Activated T-helper 2 cell treated with anti-CD3 and anti-CD28 coated beads, Interferon-gamma antibody, Interleukin-2, Interleukin-4, amounts not matched to agents 10 μg/mL and 5 μg/mL and 100 μg/mL, durations not matched to agents 14 hours and 24 hours and 36 hours (primary cell): ENCODE data around the gene DELE1. TPM values are rescaled to one million over a fixed set of nuclear protein-coding genes. Genes with fewer than 3 reads are reported as not detected.

ENCODE experiments used
- DNase-seq: peaks from one replicate; pipeline ENCODE4 v3.0.0; 2021; ENCODE audit warnings: low spot score
- H3K27ac Mint-ChIP-seq: one replicate; pipeline ENCODE4 v1.8.0; 2021; ENCODE audit warnings: mixed read lengths
- H3K27me3 Mint-ChIP-seq: one replicate; pipeline ENCODE4 v1.8.0; 2021; ENCODE audit warnings: low read depth, mixed read lengths
- H3K36me3 Mint-ChIP-seq: one replicate; pipeline ENCODE4 v1.8.0; 2021; ENCODE audit warnings: low read depth, mixed read lengths
- H3K4me1 Mint-ChIP-seq: one replicate; pipeline ENCODE4 v1.8.0; 2021; ENCODE audit warnings: low read depth, mixed read lengths
- H3K4me3 Mint-ChIP-seq: one replicate; pipeline ENCODE4 v1.8.0; 2021; ENCODE audit warnings: low read depth, mild to moderate bottlenecking, moderate library complexity, mixed read lengths
- H3K9me3 Mint-ChIP-seq: one replicate; pipeline ENCODE4 v1.8.0; 2021; ENCODE audit warnings: mixed read lengths
- intact Hi-C: fragments of 100-400 bp; cut with micrococcal nuclease; formaldehyde crosslinking; loops from one replicate; pipeline ENCODE4 v1.15.1; 2023
- total RNA-seq: library from RNA; stranded (reverse); gene quantifications from 2 replicates; pipeline ENCODE4 v1.2.3, GENCODE V29; 2022

Gene DELE1
- total RNA-seq, 1 donor from 2014 or later = 76.8 TPM

DNA sequence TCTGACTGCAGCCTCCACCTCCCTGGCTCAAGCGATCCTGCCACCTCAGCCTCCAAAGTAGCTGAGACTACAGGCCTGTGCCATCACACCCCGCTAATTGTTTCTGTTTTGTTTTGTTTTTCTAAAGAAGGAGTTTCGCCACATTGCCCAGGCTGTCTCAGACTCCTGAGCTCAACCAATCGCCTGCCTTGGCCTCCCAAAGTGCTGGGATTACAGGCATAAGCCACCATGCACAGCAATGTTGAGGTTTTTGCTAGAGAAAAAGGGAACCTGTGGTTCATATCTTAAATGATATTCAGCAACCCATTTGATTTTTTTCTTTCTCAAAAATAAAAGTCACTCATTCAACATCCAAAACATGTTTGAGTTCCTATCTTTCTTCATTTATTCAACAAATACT, 20.4 kb upstream of the DELE1 start:
- H3K36me3 Mint-ChIP-seq = no peaks in the 10 kb centered on the region
- intact Hi-C loops = no loop called here
- H3K27ac Mint-ChIP-seq = no peak overlapping the region
- H3K4me3 Mint-ChIP-seq = no peak overlapping the region
- no peak for DNase-seq
- peaks cover 15% of the 10 kb centered on the region for H3K27me3 Mint-ChIP-seq
- H3K9me3 Mint-ChIP-seq = no peaks in the 10 kb centered on the region
- no peaks in the 10 kb centered on the region for H3K4me1 Mint-ChIP-seq

DNA sequence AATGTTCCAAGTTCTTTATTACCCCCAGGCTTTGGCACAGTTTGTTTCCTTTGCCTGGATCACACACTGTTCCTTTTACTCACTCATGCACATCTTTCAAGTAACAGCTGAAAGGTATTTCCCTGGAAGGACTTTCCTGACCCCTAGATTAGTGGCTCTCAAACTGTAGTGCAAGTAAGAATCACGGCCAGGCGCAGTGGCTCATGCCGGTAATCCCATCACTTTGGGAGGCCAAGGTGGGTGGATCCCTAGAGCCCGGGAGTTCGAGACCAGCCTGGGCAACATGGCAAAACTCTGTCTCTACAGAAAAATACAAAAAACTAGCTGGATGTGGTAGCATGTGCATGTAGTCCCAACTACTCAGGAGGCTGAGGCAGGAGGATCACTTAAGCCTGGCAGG, 19.1 kb upstream of the DELE1 start:
- Mint-ChIP-seq H3K9me3 (no peaks in the 10 kb centered on the region), H3K4me1 (no peaks in the 10 kb centered on the region), H3K27ac (no peak overlapping the region), H3K4me3 (no peak overlapping the region), H3K27me3 (peaks cover 15% of the 10 kb centered on the region), H3K36me3 (no peaks in the 10 kb centered on the region)
- intact Hi-C loops = no loop called here
- no peak for DNase-seq

DNA sequence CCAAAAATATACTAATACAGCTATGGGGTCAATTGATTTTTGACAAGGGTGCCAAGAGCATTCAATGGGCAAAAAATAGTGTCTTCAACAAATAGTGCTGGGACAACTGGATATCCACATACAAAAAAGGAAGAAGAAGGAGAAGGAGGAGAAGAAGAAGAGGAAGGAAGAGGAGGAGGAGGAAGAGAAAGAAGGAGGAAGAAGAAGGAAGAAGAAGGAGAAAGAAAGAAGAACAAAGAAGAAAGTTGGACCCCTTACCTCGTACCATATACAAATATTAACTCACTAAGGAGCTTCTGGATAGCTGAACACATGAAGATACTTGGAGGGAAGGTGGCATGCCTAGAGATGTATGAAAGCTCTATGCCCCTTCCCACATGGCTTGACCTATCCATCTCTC, 17.2 kb upstream of the DELE1 start:
- no peak overlapping the region for H3K27ac Mint-ChIP-seq
- DNase-seq = no peak
- H3K36me3 Mint-ChIP-seq = no peaks in the 10 kb centered on the region
- H3K27me3 Mint-ChIP-seq = peaks cover 12% of the 10 kb centered on the region
- no peaks in the 10 kb centered on the region for H3K4me1 Mint-ChIP-seq
- no peak overlapping the region for H3K4me3 Mint-ChIP-seq
- no peaks in the 10 kb centered on the region for H3K9me3 Mint-ChIP-seq
- intact Hi-C loops = no loop called here

DNA sequence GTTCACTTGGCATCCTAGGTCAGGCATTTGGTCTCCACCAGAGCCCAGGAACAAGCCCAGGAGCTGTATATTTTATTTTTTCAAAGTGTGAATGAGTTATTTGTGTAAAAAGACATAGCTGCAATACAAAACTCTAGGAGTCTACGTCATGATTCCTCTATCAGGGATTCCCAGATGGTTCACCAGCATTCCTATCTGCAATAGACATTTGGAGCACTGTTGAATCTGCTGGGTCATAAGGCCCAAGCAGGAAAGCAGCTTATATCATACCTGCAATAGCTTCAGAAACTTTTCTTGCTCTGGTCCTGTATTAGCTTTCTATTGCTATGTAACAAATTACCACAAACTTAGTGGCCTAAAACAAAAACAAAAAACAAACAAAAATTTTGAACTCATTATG, 16.7 kb upstream of the DELE1 start:
- no peak for DNase-seq
- no peaks in the 10 kb centered on the region for H3K4me1 Mint-ChIP-seq
- no peaks in the 10 kb centered on the region for H3K36me3 Mint-ChIP-seq
- no peaks in the 10 kb centered on the region for H3K9me3 Mint-ChIP-seq
- peaks cover 9% of the 10 kb centered on the region for H3K27me3 Mint-ChIP-seq
- no peak overlapping the region for H3K4me3 Mint-ChIP-seq
- intact Hi-C loops = no loop called here
- no peak overlapping the region for H3K27ac Mint-ChIP-seq

DNA sequence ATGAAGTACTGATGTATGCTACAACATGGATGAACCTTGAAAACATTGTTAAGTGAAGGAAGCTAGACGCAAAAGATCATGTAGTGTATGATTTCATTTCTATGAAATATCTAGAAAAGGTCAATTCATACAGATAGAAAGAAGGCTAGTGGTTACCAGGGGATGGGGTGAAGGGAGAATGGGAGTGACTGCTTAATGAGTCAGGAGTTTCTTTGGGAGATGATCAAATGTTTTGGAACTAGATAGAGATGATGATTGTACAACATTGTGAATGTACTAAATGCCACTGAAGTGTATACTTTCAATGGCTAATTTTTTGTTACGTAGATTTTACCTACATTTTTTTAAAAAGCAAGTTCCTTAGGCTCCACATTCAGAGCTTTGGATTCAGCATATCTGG, 14.9 kb upstream of the DELE1 start:
- intact Hi-C loops = no loop called here
- H3K4me1 Mint-ChIP-seq = peaks cover 2% of the 10 kb centered on the region
- no peak overlapping the region for H3K4me3 Mint-ChIP-seq
- H3K27ac Mint-ChIP-seq = no peak overlapping the region
- H3K36me3 Mint-ChIP-seq = no peaks in the 10 kb centered on the region
- peaks cover 17% of the 10 kb centered on the region for H3K27me3 Mint-ChIP-seq
- H3K9me3 Mint-ChIP-seq = no peaks in the 10 kb centered on the region
- DNase-seq = no peak

GRCh38 chr5:141909212-141909611, 14.5 kb upstream of the DELE1 start:
- peaks cover 16% of the 10 kb centered on the region for H3K27me3 Mint-ChIP-seq

DNA sequence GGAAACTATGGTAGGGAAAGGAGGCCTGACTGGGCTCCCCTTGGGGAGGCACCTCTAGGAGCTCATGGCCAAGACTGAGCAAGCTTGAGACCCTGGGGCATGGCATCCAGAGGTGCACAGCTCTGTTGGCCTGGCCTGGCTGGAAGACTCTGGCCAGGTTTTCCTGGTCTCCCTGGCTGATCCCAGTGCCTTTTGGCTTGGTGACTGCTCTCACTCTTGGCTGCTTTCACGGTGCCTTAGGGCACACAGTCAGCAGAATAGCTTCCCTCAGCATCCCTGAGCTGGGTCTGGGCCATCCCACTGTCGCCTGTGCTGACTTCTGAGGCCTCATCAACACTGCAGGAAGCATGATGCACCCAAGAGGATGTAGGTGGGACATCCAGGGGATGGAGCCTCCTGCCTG, 13.4 kb upstream of the DELE1 start:
- DNase-seq = no peak
- no peak overlapping the region for H3K4me3 Mint-ChIP-seq
- H3K27me3 Mint-ChIP-seq = peaks cover 26% of the 10 kb centered on the region
- H3K9me3 Mint-ChIP-seq = no peaks in the 10 kb centered on the region
- peaks cover 2% of the 10 kb centered on the region for H3K4me1 Mint-ChIP-seq
- H3K36me3 Mint-ChIP-seq = no peaks in the 10 kb centered on the region
- no peak overlapping the region for H3K27ac Mint-ChIP-seq
- intact Hi-C loops = no loop called here

More at GRCh38 chr5:141909212-141909611, 14.5 kb upstream of the DELE1 start:
- Mint-ChIP-seq H3K4me3 (no peak overlapping the region), H3K27ac (no peak overlapping the region), H3K4me1 (peaks cover 2% of the 10 kb centered on the region), H3K9me3 (no peaks in the 10 kb centered on the region), H3K36me3 (no peaks in the 10 kb centered on the region)
- DNase-seq = no peak
- intact Hi-C loops = no loop called here

- H3K4me3 Mint-ChIP-seq = peak overlapping the region; percentile 11
Observed at GRCh38 chr5:141913560-141914198, 10.0 kb upstream of the DELE1 start.

DNA sequence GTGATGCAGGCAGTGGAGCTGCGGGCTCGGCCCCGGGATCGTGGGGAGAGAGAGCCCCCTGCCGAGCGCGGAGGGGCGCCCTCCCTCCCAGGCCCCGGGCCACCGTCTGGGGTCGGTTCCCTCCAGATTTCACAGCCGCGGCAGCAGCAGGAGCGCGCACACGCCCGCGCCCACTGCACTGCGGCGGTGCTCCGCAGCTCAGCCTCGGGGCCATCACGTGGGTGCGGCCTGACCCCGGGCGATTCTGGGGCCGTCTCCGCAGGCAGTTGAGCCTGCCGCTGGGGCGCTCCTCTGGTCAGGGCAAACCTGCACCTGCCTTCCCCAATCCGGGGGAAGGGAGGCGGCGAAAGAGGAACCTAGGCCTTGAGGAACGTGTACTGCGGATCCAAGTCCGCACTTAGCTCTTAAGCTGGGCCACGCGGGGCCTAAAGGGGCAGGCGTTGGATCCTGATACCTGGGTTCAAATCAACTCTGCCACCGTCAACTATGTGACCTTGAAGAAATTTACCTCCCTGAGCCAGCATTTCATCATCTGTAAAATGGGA, 9.4 kb upstream of the DELE1 start:
- Mint-ChIP-seq H3K4me1 (peaks cover 2% of the 10 kb centered on the region), H3K27ac (no peak overlapping the region), H3K27me3 (peaks cover 46% of the 10 kb centered on the region), H3K9me3 (no peaks in the 10 kb centered on the region), H3K4me3 (no peak overlapping the region), H3K36me3 (no peaks in the 10 kb centered on the region)
- intact Hi-C loops = no loop called here
- DNase-seq = no peak

More at GRCh38 chr5:141913560-141914198, 10.0 kb upstream of the DELE1 start:
- Mint-ChIP-seq H3K36me3 (no peaks in the 10 kb centered on the region), H3K4me1 (peaks cover 2% of the 10 kb centered on the region), H3K27me3 (peaks cover 46% of the 10 kb centered on the region), H3K9me3 (no peaks in the 10 kb centered on the region), H3K27ac (no peak overlapping the region)
- intact Hi-C loops = no loop called here
- no peak for DNase-seq

- Mint-ChIP-seq H3K4me1 (peaks cover 5% of the 10 kb centered on the region), H3K9me3 (no peaks in the 10 kb centered on the region), H3K4me3 (no peak overlapping the region), H3K27me3 (peaks cover 46% of the 10 kb centered on the region), H3K27ac (no peak overlapping the region), H3K36me3 (no peaks in the 10 kb centered on the region)
- DNase-seq = no peak
- intact Hi-C loops = no loop called here
Observed at GRCh38 chr5:141914797-141915196, 8.9 kb upstream of the DELE1 start.

- H3K27me3 Mint-ChIP-seq = peaks cover 46% of the 10 kb centered on the region
- H3K27ac Mint-ChIP-seq = no peak overlapping the region
- no peaks in the 10 kb centered on the region for H3K9me3 Mint-ChIP-seq
- intact Hi-C loops = no loop called here
- no peak for DNase-seq
- peaks cover 6% of the 10 kb centered on the region for H3K4me1 Mint-ChIP-seq
- no peaks in the 10 kb centered on the region for H3K36me3 Mint-ChIP-seq
- no peak overlapping the region for H3K4me3 Mint-ChIP-seq
Observed at GRCh38 chr5:141915881-141916336, 7.8 kb upstream of the DELE1 start.

- no peak overlapping the region for H3K27ac Mint-ChIP-seq
- no peak for DNase-seq
- no peaks in the 10 kb centered on the region for H3K36me3 Mint-ChIP-seq
- no peak overlapping the region for H3K4me3 Mint-ChIP-seq
- H3K27me3 Mint-ChIP-seq = peaks cover 46% of the 10 kb centered on the region
- H3K9me3 Mint-ChIP-seq = no peaks in the 10 kb centered on the region
- intact Hi-C loops = no loop called here
- peaks cover 6% of the 10 kb centered on the region for H3K4me1 Mint-ChIP-seq
Observed at GRCh38 chr5:141916522-141916921, 7.1 kb upstream of the DELE1 start.

DNA sequence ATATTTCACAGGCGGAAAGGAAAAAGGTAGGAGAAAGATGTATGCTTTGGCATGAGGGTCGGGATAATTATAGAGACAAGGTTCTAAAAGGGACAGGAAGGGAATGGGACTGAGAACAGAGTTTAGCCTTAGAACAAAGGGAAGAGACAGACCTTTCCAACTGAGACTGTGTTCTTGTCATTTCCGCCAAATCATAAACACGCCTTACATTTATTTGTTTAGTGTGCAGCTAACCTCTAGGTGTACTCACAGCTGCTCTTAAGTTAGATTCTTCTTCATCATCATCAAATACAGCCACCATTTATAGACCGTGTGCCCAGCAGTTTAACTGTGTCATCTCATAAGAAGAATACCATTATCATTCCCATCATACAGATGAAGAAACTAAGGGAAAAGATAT, 5.9 kb upstream of the DELE1 start:
- intact Hi-C loops = no loop called here
- Mint-ChIP-seq H3K4me1 (peaks cover 6% of the 10 kb centered on the region), H3K36me3 (no peaks in the 10 kb centered on the region), H3K4me3 (no peak overlapping the region), H3K27ac (no peak overlapping the region), H3K9me3 (no peaks in the 10 kb centered on the region), H3K27me3 (peaks cover 45% of the 10 kb centered on the region)
- DNase-seq = no peak
